AG04450 (cell line): ENCODE measurements around the gene TUBB4A. TPM values are rescaled to one million over a fixed set of nuclear protein-coding genes. Genes with fewer than 3 reads are reported as not detected.

ENCODE experiments used
- CTCF ChIA-PET: fragments of 300-600, 350-600 bp; formaldehyde crosslinking; extraction: SDS; loops from one replicate; lab custom pipeline; 2022; ENCODE audit warnings: antibody characterized with exemption, inconsistent platforms; lab: Charles Lee
- POLR2A ChIA-PET: fragments of 350-600 bp; formaldehyde crosslinking; extraction: SDS; loops from one replicate; lab custom pipeline; 2021; ENCODE audit warnings: antibody characterized with exemption, inconsistent platforms; lab: Yijun Ruan, JAX
- DNase-seq: peaks from one replicate; pipeline ENCODE4 v3.0.0-alpha.2; 2011; ENCODE audit warnings: low read depth, low spot score
- H3K27ac ChIP-seq: one replicate; pipeline ENCODE4 v1.5.1; 2012; ENCODE audit warnings: low read depth, low read length, control low read depth
- H3K27me3 ChIP-seq: one replicate; pipeline ENCODE4 v1.6.0; 2012; ENCODE audit warnings: low read length; ENCODE audit not compliant: control insufficient read depth, insufficient read depth
- H3K4me3 ChIP-seq: 2 replicates; pipeline ENCODE4 v1.5.1; 2011; ENCODE audit warnings: mild to moderate bottlenecking, low read depth, low read length, control low read depth
- H3K9me3 ChIP-seq: 2 replicates; pipeline ENCODE4 v1.5.1; 2012; ENCODE audit warnings: low read length; ENCODE audit not compliant: control insufficient read depth, insufficient read depth
- polyA plus RNA-seq: library from polyadenylated mRNA; depleted of rRNA; stranded (reverse); fragments of >200 nt; gene quantifications from 2 replicates; pipeline ENCODE4 v1.2.3, GENCODE V29; 2011
- TF ChIP-seq, protein P1 (sequence below): IDR thresholded peaks from 2 replicates; pipeline ENCODE4 v1.5.1; 2011; ENCODE audit warnings: low read depth, low read length, control low read depth, inconsistent platforms

Gene TUBB4A
- polyA plus RNA-seq, 1 experiment = not detected

- H3K27me3 ChIP-seq = peaks cover 4% of the 10 kb centered on the region
- ChIA-PET POLR2A (interaction anchor here (0.6 kb wide), 1 partner anchor 62 kb away, joined by 4 read pairs; no protein-coding TSS in a partner anchor), CTCF (no interaction called here)
- peaks cover 22% of the 10 kb centered on the region for H3K9me3 ChIP-seq
- H3K27ac ChIP-seq = no peak overlapping the region
- no peak for DNase-seq
- TF ChIP-seq, protein P1, sequence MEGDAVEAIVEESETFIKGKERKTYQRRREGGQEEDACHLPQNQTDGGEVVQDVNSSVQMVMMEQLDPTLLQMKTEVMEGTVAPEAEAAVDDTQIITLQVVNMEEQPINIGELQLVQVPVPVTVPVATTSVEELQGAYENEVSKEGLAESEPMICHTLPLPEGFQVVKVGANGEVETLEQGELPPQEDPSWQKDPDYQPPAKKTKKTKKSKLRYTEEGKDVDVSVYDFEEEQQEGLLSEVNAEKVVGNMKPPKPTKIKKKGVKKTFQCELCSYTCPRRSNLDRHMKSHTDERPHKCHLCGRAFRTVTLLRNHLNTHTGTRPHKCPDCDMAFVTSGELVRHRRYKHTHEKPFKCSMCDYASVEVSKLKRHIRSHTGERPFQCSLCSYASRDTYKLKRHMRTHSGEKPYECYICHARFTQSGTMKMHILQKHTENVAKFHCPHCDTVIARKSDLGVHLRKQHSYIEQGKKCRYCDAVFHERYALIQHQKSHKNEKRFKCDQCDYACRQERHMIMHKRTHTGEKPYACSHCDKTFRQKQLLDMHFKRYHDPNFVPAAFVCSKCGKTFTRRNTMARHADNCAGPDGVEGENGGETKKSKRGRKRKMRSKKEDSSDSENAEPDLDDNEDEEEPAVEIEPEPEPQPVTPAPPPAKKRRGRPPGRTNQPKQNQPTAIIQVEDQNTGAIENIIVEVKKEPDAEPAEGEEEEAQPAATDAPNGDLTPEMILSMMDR = no peak
- H3K4me3 ChIP-seq = peak overlapping the region; percentile 82
Observed at GRCh38 chr19:6458695-6459261, 43.3 kb downstream of the TUBB4A start.

DNA sequence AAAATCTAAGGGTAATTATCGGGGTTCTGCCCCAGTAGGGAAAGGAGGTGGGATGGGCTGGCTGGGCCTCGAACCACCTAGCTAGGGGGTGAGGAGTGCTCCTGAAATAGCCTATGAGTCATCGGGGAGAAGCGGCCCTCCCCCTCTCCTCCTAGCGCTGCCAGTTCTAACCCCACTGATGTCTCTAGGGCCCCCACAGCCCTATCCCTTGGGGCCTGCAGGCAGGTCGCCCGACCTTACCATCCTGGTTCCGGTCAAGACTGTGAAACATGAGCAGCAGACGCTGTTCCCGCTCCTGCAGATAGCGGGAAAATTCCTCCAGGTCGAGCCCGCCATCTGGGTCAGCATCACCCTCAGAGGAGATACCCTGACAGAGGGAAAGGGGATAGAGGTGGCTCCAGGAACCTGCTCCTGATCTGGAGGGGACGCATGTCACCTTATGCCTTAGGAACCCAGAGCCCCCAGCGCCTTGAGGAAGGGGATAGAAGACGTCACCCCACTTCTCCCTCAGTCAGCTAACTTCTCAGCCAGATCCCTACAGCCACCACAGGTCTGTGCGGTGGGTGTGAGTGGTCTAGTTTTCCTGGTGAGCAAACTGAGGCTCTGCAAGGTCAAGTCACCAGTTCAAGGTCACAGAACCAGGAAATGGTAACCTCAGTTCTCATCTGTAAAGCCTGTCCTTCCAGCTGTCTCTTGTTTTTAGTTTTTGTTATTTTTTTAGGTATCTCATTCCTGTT lies 44.0 kb downstream of the TUBB4A start:
- H3K4me3 ChIP-seq = no peak overlapping the region
- H3K9me3 ChIP-seq = peaks cover 25% of the 10 kb centered on the region
- H3K27me3 ChIP-seq = no peaks in the 10 kb centered on the region
- no peak for DNase-seq
- CTCF ChIA-PET = no interaction called here
- POLR2A ChIA-PET = interaction anchor here (0.6 kb wide), 1 partner anchor 61 kb away, joined by 4 read pairs; no protein-coding TSS in a partner anchor
- H3K27ac ChIP-seq = no peak overlapping the region
- TF ChIP-seq, protein P1 = no peak

DNA sequence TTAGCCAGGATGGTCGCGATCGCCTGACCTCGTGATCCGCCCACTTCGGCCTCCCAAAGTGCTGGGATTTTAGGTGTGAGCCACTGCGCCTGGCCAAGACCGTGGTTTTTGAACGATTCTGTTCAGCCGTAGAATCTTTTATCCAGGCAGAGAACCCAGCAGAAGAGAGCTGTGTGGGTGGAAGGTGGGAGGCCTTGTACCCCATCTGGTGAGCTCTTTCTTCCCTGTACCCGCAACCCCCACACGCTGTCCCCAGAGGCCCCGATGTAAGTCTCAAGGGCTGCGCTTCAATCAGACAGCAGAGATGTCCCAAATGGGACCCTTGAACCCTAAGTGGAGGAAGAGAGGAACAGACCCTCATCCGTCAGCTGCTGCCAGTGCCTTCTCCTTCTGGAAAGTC lies 46.2 kb downstream of the TUBB4A start:
- H3K4me3 ChIP-seq = no peak overlapping the region
- POLR2A ChIA-PET = no interaction called here

GRCh38 chr19:6453951-6454565 lies 48.1 kb downstream of the TUBB4A start:
- CTCF ChIA-PET = no interaction called here
- POLR2A ChIA-PET = no interaction called here
- H3K9me3 ChIP-seq = peaks cover 25% of the 10 kb centered on the region
- no peak for DNase-seq
- no peak overlapping the region for H3K4me3 ChIP-seq
- no peak overlapping the region for H3K27ac ChIP-seq
- TF ChIP-seq, protein P1 = no peak
- no peaks in the 10 kb centered on the region for H3K27me3 ChIP-seq

More for the DNA sequence above, 46.2 kb downstream of the TUBB4A start:
- TF ChIP-seq, protein P1 = no peak
- no peaks in the 10 kb centered on the region for H3K27me3 ChIP-seq
- peaks cover 25% of the 10 kb centered on the region for H3K9me3 ChIP-seq
- CTCF ChIA-PET = no interaction called here
- no peak overlapping the region for H3K27ac ChIP-seq
- DNase-seq = no peak

GRCh38 chr19:6452899-6453298 lies 49.2 kb downstream of the TUBB4A start:
- POLR2A ChIA-PET = no interaction called here
- DNase-seq = no peak

More at GRCh38 chr19:6452899-6453298, 49.2 kb downstream of the TUBB4A start:
- Histone ChIP-seq H3K4me3 (no peak overlapping the region), H3K27me3 (no peaks in the 10 kb centered on the region), H3K27ac (no peak overlapping the region), H3K9me3 (peaks cover 25% of the 10 kb centered on the region)
- CTCF ChIA-PET = no interaction called here
- TF ChIP-seq, protein P1 = no peak
